ENCODE data around the gene SEC16A. TPM values are rescaled to one million over a fixed set of nuclear protein-coding genes. Genes with fewer than 3 reads are reported as not detected.

SEC16A gene
- total and polyA plus RNA-seq, 5 donors from 2014 or later, result 17.7 to 74.4 (median 21.3) TPM

- no peak overlapping the region for H3K27ac Mint-ChIP-seq
- H3K4me1 ChIP-seq (ENCODE audit: control insufficient read depth, insufficient read depth, low read length, poor library complexity, severe bottlenecking), result no peaks in the 10 kb centered on the region
These were observed 16.7 kb downstream of the SEC16A start for GRCh38 chr9:136466155-136466541.

GRCh38 chr9:136465500-136466154, 17.2 kb downstream of the SEC16A start:
- H3K27ac Mint-ChIP-seq, result no peak overlapping the region
- H3K9me3 Mint-ChIP-seq, result no peaks in the 10 kb centered on the region
- ATAC-seq (ENCODE audit: low read depth in 2 of 2) (no peak), DNase-seq (no peak)
- no peaks in the 10 kb centered on the region for H3K27me3 ChIP-seq (ENCODE audit: control insufficient read depth, insufficient read depth, low read length)
- H3K36me3 Mint-ChIP-seq, result peaks cover 20% of the 10 kb centered on the region
- H3K36me3 ChIP-seq (ENCODE audit: control insufficient read depth, insufficient read depth, low read length), result peaks cover 99% of the 10 kb centered on the region
- H3K9me3 ChIP-seq (ENCODE audit: control insufficient read depth in 2 of 2, low read length in 2 of 2), result no peaks in the 10 kb centered on the region
- H3K4me3 ChIP-seq (ENCODE audit: low read depth, low read length), result no peak overlapping the region
- no peaks in the 10 kb centered on the region for H3K27me3 Mint-ChIP-seq
- no peaks in the 10 kb centered on the region for H3K4me1 ChIP-seq (ENCODE audit: control insufficient read depth, insufficient read depth, low read length, poor library complexity, severe bottlenecking)
- no peak overlapping the region for H3K27ac ChIP-seq (ENCODE audit: insufficient read depth, low read length, poor library complexity, severe bottlenecking)
- H3K4me3 Mint-ChIP-seq, result no peak overlapping the region
- peaks cover 0 to 3% (median 0%) of the 10 kb centered on the region in 4 donors for H3K4me1 Mint-ChIP-seq

More at GRCh38 chr9:136466155-136466541, 16.7 kb downstream of the SEC16A start:
- ATAC-seq (ENCODE audit: low read depth in 2 of 2), result no peak
- H3K27me3 Mint-ChIP-seq, result no peaks in the 10 kb centered on the region
- no peak for DNase-seq
- H3K4me1 Mint-ChIP-seq, result peaks cover 0 to 3% (median 0%) of the 10 kb centered on the region in 4 donors
- peaks cover 22% of the 10 kb centered on the region for H3K36me3 Mint-ChIP-seq
- H3K9me3 Mint-ChIP-seq, result no peaks in the 10 kb centered on the region
- Histone ChIP-seq H3K27me3 (ENCODE audit: control insufficient read depth, insufficient read depth, low read length) (no peaks in the 10 kb centered on the region), H3K4me3 (ENCODE audit: low read depth, low read length) (no peak overlapping the region), H3K36me3 (ENCODE audit: control insufficient read depth, insufficient read depth, low read length) (peaks cover 99% of the 10 kb centered on the region), H3K9me3 (ENCODE audit: control insufficient read depth in 2 of 2, low read length in 2 of 2) (no peaks in the 10 kb centered on the region), H3K27ac (ENCODE audit: insufficient read depth, low read length, poor library complexity, severe bottlenecking) (no peak overlapping the region)
- no peak overlapping the region for H3K4me3 Mint-ChIP-seq

GRCh38 chr9:136464241-136464640, 18.6 kb downstream of the SEC16A start:
- no peaks in the 10 kb centered on the region for H3K9me3 Mint-ChIP-seq
- H3K27ac Mint-ChIP-seq, result no peak overlapping the region
- H3K36me3 Mint-ChIP-seq, result peaks cover 24% of the 10 kb centered on the region
- DNase-seq, result no peak
- Histone ChIP-seq H3K36me3 (ENCODE audit: control insufficient read depth, insufficient read depth, low read length) (peaks cover 97% of the 10 kb centered on the region), H3K9me3 (ENCODE audit: control insufficient read depth in 2 of 2, low read length in 2 of 2) (no peaks in the 10 kb centered on the region), H3K27me3 (ENCODE audit: control insufficient read depth, insufficient read depth, low read length) (no peaks in the 10 kb centered on the region), H3K4me3 (ENCODE audit: low read depth, low read length) (no peak overlapping the region), H3K4me1 (ENCODE audit: control insufficient read depth, insufficient read depth, low read length, poor library complexity, severe bottlenecking) (no peaks in the 10 kb centered on the region), H3K27ac (ENCODE audit: insufficient read depth, low read length, poor library complexity, severe bottlenecking) (no peak overlapping the region)
- H3K4me3 Mint-ChIP-seq, result no peak overlapping the region
- H3K27me3 Mint-ChIP-seq, result no peaks in the 10 kb centered on the region
- peaks cover 0 to 3% (median 0%) of the 10 kb centered on the region in 4 donors for H3K4me1 Mint-ChIP-seq
- ATAC-seq (ENCODE audit: low read depth in 2 of 2), result no peak

- Mint-ChIP-seq H3K36me3 (peaks cover 31% of the 10 kb centered on the region), H3K9me3 (no peaks in the 10 kb centered on the region), H3K4me3 (no peak overlapping the region), H3K27ac (no peak overlapping the region), H3K4me1 (peaks cover 0 to 3% (median 0%) of the 10 kb centered on the region in 4 donors), H3K27me3 (no peaks in the 10 kb centered on the region)
- Histone ChIP-seq H3K27me3 (ENCODE audit: control insufficient read depth, insufficient read depth, low read length) (no peaks in the 10 kb centered on the region), H3K27ac (ENCODE audit: insufficient read depth, low read length, poor library complexity, severe bottlenecking) (no peak overlapping the region), H3K36me3 (ENCODE audit: control insufficient read depth, insufficient read depth, low read length) (peaks cover 97% of the 10 kb centered on the region), H3K9me3 (ENCODE audit: control insufficient read depth in 2 of 2, low read length in 2 of 2) (no peaks in the 10 kb centered on the region), H3K4me3 (ENCODE audit: low read depth, low read length) (no peak overlapping the region), H3K4me1 (ENCODE audit: control insufficient read depth, insufficient read depth, low read length, poor library complexity, severe bottlenecking) (no peaks in the 10 kb centered on the region)
- DNase-seq (no peak), ATAC-seq (ENCODE audit: low read depth in 2 of 2) (no peak)
These were observed 19.3 kb downstream of the SEC16A start for GRCh38 chr9:136463578-136463977.

- H3K4me3 Mint-ChIP-seq, result no peak overlapping the region
- no peaks in the 10 kb centered on the region for H3K9me3 Mint-ChIP-seq
- no peak for DNase-seq
- H3K36me3 ChIP-seq (ENCODE audit: control insufficient read depth, insufficient read depth, low read length), result peaks cover 96% of the 10 kb centered on the region
- H3K9me3 ChIP-seq (ENCODE audit: control insufficient read depth in 2 of 2, low read length in 2 of 2), result no peaks in the 10 kb centered on the region
- H3K4me1 Mint-ChIP-seq, result peaks cover 0 to 3% (median 0%) of the 10 kb centered on the region in 4 donors
- H3K27ac Mint-ChIP-seq, result no peak overlapping the region
- H3K4me1 ChIP-seq (ENCODE audit: control insufficient read depth, insufficient read depth, low read length, poor library complexity, severe bottlenecking), result no peaks in the 10 kb centered on the region
- H3K27me3 Mint-ChIP-seq, result no peaks in the 10 kb centered on the region
- no peak overlapping the region for H3K4me3 ChIP-seq (ENCODE audit: low read depth, low read length)
- no peaks in the 10 kb centered on the region for H3K27me3 ChIP-seq (ENCODE audit: control insufficient read depth, insufficient read depth, low read length)
- H3K36me3 Mint-ChIP-seq, result peaks cover 32% of the 10 kb centered on the region
- no peak for ATAC-seq (ENCODE audit: low read depth in 2 of 2)
- no peak overlapping the region for H3K27ac ChIP-seq (ENCODE audit: insufficient read depth, low read length, poor library complexity, severe bottlenecking)
These were observed 20.2 kb downstream of the SEC16A start for GRCh38 chr9:136462664-136463063.

- H3K27me3 ChIP-seq (ENCODE audit: control insufficient read depth, insufficient read depth, low read length), result no peaks in the 10 kb centered on the region
- no peak overlapping the region for H3K27ac ChIP-seq (ENCODE audit: insufficient read depth, low read length, poor library complexity, severe bottlenecking)
- DNase-seq (no peak), ATAC-seq (ENCODE audit: low read depth in 2 of 2) (no peak)
- H3K9me3 ChIP-seq (ENCODE audit: control insufficient read depth in 2 of 2, low read length in 2 of 2), result no peaks in the 10 kb centered on the region
- no peak overlapping the region for H3K4me3 Mint-ChIP-seq
- H3K9me3 Mint-ChIP-seq, result no peaks in the 10 kb centered on the region
- no peaks in the 10 kb centered on the region for H3K27me3 Mint-ChIP-seq
- H3K27ac Mint-ChIP-seq, result no peak overlapping the region
- H3K4me3 ChIP-seq (ENCODE audit: low read depth, low read length), result no peak overlapping the region
- H3K36me3 ChIP-seq (ENCODE audit: control insufficient read depth, insufficient read depth, low read length), result peaks cover 95% of the 10 kb centered on the region
- H3K36me3 Mint-ChIP-seq, result peaks cover 26% of the 10 kb centered on the region
- H3K4me1 ChIP-seq (ENCODE audit: control insufficient read depth, insufficient read depth, low read length, poor library complexity, severe bottlenecking), result no peaks in the 10 kb centered on the region
- H3K4me1 Mint-ChIP-seq, result peaks cover 0 to 2% (median 0%) of the 10 kb centered on the region in 4 donors
These were observed 22.0 kb downstream of the SEC16A start for GRCh38 chr9:136460772-136461325.

GRCh38 chr9:136459425-136459824, 23.4 kb downstream of the SEC16A start:
- Mint-ChIP-seq H3K9me3 (no peaks in the 10 kb centered on the region), H3K4me1 (peaks cover 0 to 4% (median 0%) of the 10 kb centered on the region in 4 donors), H3K27me3 (no peaks in the 10 kb centered on the region), H3K27ac (no peak overlapping the region), H3K36me3 (peaks cover 26% of the 10 kb centered on the region), H3K4me3 (no peak overlapping the region)
- Histone ChIP-seq H3K36me3 (ENCODE audit: control insufficient read depth, insufficient read depth, low read length) (peaks cover 94% of the 10 kb centered on the region), H3K27me3 (ENCODE audit: control insufficient read depth, insufficient read depth, low read length) (no peaks in the 10 kb centered on the region), H3K9me3 (ENCODE audit: control insufficient read depth in 2 of 2, low read length in 2 of 2) (no peaks in the 10 kb centered on the region), H3K4me3 (ENCODE audit: low read depth, low read length) (no peak overlapping the region), H3K4me1 (ENCODE audit: control insufficient read depth, insufficient read depth, low read length, poor library complexity, severe bottlenecking) (no peaks in the 10 kb centered on the region), H3K27ac (ENCODE audit: insufficient read depth, low read length, poor library complexity, severe bottlenecking) (no peak overlapping the region)
- no peak for DNase-seq
- ATAC-seq (ENCODE audit: low read depth in 2 of 2), result no peak

- ATAC-seq (ENCODE audit: low read depth in 2 of 2), result no peak
- Mint-ChIP-seq H3K27ac (no peak overlapping the region), H3K27me3 (no peaks in the 10 kb centered on the region), H3K4me1 (peaks cover 0 to 3% (median 1%) of the 10 kb centered on the region in 4 donors), H3K4me3 (no peak overlapping the region), H3K36me3 (peaks cover 33% of the 10 kb centered on the region), H3K9me3 (no peaks in the 10 kb centered on the region)
- no peak overlapping the region for H3K27ac ChIP-seq (ENCODE audit: insufficient read depth, low read length, poor library complexity, severe bottlenecking)
- H3K36me3 ChIP-seq (ENCODE audit: control insufficient read depth, insufficient read depth, low read length), result peaks cover 86% of the 10 kb centered on the region
- H3K4me3 ChIP-seq (ENCODE audit: low read depth, low read length), result no peak overlapping the region
- no peak for DNase-seq
- no peaks in the 10 kb centered on the region for H3K9me3 ChIP-seq (ENCODE audit: control insufficient read depth in 2 of 2, low read length in 2 of 2)
- no peaks in the 10 kb centered on the region for H3K4me1 ChIP-seq (ENCODE audit: control insufficient read depth, insufficient read depth, low read length, poor library complexity, severe bottlenecking)
- H3K27me3 ChIP-seq (ENCODE audit: control insufficient read depth, insufficient read depth, low read length), result no peaks in the 10 kb centered on the region
These were observed 25.5 kb downstream of the SEC16A start for GRCh38 chr9:136457326-136457725.

Data from CD4-positive, CD25-positive, alpha-beta regulatory T cell (primary cell).